Panc1 (cell line): ENCODE data around the gene HNF4A. TPM values are rescaled to one million over a fixed set of nuclear protein-coding genes. Genes with fewer than 3 reads are reported as not detected.

Experiments used
- ATAC-seq: fragments of 200-7000 bp; cut with Tn5 transposase; 2 replicates; pipeline ENCODE4 v1.9.1; 2020; ENCODE audit warnings: mild to moderate bottlenecking, moderate library complexity
- BruUV-seq: library from RNA; stranded (reverse); fragments of 400-500 nt; replicated peaks from 2 replicates; lab custom pipeline; 2021; lab: Mats Ljungman, UMichigan
- CTCF ChIA-PET: fragments of 300-600 bp; sonication (Branson Sonifier 250); formaldehyde crosslinking; loops from one replicate; lab custom pipeline; 2022; ENCODE audit warnings: antibody characterized with exemption; lab: Charles Lee
- POLR2A ChIA-PET: fragments of 300-600 bp; sonication (Branson Sonifier 250); formaldehyde crosslinking; loops from one replicate; lab custom pipeline; 2022; ENCODE audit warnings: antibody characterized with exemption; lab: Charles Lee
- DNase-seq: peaks from one replicate; pipeline ENCODE4 v3.0.0-alpha.2; 2010; ENCODE audit warnings: low read depth, low spot score
- H3K27ac ChIP-seq: 2 replicates; pipeline ENCODE4 v1.5.1; 2011; ENCODE audit warnings: mild to moderate bottlenecking, low read length, inconsistent platforms
- H3K27me3 ChIP-seq: fragments of 200-500 bp; sonication (Bioruptor generic); 2 replicates; pipeline ENCODE4 v1.6.0; 2014; ENCODE audit warnings: low read length, inconsistent platforms; ENCODE audit not compliant: control insufficient read depth, insufficient read depth
- H3K36me3 ChIP-seq: fragments of 200-500 bp; sonication (Bioruptor generic); 2 replicates; pipeline ENCODE4 v1.5.1; 2014; ENCODE audit warnings: inconsistent platforms, mild to moderate bottlenecking, low read length, moderate library complexity; ENCODE audit not compliant: control insufficient read depth, insufficient read depth
- H3K4me1 ChIP-seq: 2 replicates; pipeline ENCODE4 v1.5.1; 2011; ENCODE audit warnings: inconsistent platforms, mild to moderate bottlenecking, low read length, moderate library complexity; ENCODE audit not compliant: control insufficient read depth, insufficient read depth
- H3K4me3 ChIP-seq, 2 experiments: 2 replicates each; pipeline ENCODE4 v1.5.1; 2011 to 2012; ENCODE audit warnings: low read depth in 2 of 2, low read length in 2 of 2, mild to moderate bottlenecking in 2 of 2, inconsistent platforms in 1 of 2, moderate library complexity in 1 of 2
- H3K9me3 ChIP-seq: fragments of 200-500 bp; sonication (Bioruptor generic); 2 replicates; pipeline ENCODE4 v1.5.1; 2014; ENCODE audit warnings: low read depth, mild to moderate bottlenecking, inconsistent platforms, low read length, moderate library complexity; ENCODE audit not compliant: control insufficient read depth, insufficient read depth
- POLR2AphosphoS5 ChIP-seq: IDR thresholded peaks from 2 replicates; pipeline ENCODE4 v1.6.1; 2012; ENCODE audit warnings: mild to moderate bottlenecking, low read depth, low read length, moderate library complexity
- SIN3A ChIP-seq: IDR thresholded peaks from 2 replicates; pipeline ENCODE4 v1.6.1; 2012; ENCODE audit warnings: low read depth, mild to moderate bottlenecking, low read length, moderate library complexity, borderline replicate concordance; ENCODE audit not compliant: insufficient read depth
- TCF7L2 ChIP-seq: IDR thresholded peaks from 2 replicates; pipeline ENCODE4 v1.6.1; 2011; ENCODE audit warnings: mild to moderate bottlenecking, low read depth, low read length, inconsistent platforms
- in situ Hi-C: cut with HindIII; loops from 2 replicates; pipeline ENCODE4 v1.10.0; 2016; ENCODE audit warnings: low sequenced_read_pairs, low pct_unique_long_range_greater_than_20kb
- intact Hi-C: fragments of 100-400 bp; cut with micrococcal nuclease; formaldehyde crosslinking; loops from one replicate; pipeline ENCODE4 v1.10.0; 2022; ENCODE audit not compliant: unreplicated experiment
- total RNA-seq: library from RNA; stranded (reverse); gene quantifications from one replicate; pipeline ENCODE4 v1.2.1, GENCODE V29; 2021; ENCODE audit not compliant: unreplicated experiment
- TF ChIP-seq, protein P1 (sequence below): fragments of 450-650 bp; IDR thresholded peaks from 2 replicates; pipeline ENCODE4 v1.5.1; 2017; ENCODE audit warnings: mild to moderate bottlenecking
- TF ChIP-seq, protein P2 (sequence below), 2 experiments: IDR thresholded peaks; 2 replicates each; pipeline ENCODE4 v1.6.1; 2011 to 2012; ENCODE audit warnings: low read depth in 2 of 2, control low read depth in 1 of 2, low read length in 1 of 2, mild to moderate bottlenecking in 1 of 2, moderate library complexity in 1 of 2; ENCODE audit not compliant: insufficient read depth in 1 of 2

Gene HNF4A
- total RNA-seq, 1 experiment from 2014 or later = 0.28 TPM

DNA sequence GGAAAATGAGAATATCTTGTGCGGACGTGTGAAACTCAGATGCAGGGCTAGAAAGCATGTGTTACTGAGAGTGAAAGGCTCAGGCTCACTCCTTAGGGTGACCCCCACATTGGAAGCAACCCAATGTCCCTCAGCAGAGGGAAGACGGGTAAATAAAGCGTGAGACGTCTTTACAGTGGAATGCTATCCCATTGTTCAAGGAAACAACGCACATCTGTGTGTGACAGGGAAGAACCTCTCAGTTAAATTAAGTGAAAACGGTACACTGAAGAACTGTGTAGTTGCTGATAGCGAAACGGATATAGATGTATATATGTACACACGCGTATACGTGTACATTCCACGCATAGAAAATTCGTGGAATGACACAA is 839 bp downstream of the HNF4A start:
- H3K4me1 ChIP-seq = no peaks in the 10 kb centered on the region
- H3K36me3 ChIP-seq = no peaks in the 10 kb centered on the region
- no TSS peak for BruUV-seq
- no peak for ATAC-seq
- in situ Hi-C loops (no loop called here), intact Hi-C loops (no loop called here)
- no peak overlapping the region for H3K27ac ChIP-seq
- no peak for TF ChIP-seq POLR2AphosphoS5
- TF ChIP-seq, protein P1, sequence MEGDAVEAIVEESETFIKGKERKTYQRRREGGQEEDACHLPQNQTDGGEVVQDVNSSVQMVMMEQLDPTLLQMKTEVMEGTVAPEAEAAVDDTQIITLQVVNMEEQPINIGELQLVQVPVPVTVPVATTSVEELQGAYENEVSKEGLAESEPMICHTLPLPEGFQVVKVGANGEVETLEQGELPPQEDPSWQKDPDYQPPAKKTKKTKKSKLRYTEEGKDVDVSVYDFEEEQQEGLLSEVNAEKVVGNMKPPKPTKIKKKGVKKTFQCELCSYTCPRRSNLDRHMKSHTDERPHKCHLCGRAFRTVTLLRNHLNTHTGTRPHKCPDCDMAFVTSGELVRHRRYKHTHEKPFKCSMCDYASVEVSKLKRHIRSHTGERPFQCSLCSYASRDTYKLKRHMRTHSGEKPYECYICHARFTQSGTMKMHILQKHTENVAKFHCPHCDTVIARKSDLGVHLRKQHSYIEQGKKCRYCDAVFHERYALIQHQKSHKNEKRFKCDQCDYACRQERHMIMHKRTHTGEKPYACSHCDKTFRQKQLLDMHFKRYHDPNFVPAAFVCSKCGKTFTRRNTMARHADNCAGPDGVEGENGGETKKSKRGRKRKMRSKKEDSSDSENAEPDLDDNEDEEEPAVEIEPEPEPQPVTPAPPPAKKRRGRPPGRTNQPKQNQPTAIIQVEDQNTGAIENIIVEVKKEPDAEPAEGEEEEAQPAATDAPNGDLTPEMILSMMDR = no peak
- TF ChIP-seq SIN3A = no peak
- TF ChIP-seq, protein P2, sequence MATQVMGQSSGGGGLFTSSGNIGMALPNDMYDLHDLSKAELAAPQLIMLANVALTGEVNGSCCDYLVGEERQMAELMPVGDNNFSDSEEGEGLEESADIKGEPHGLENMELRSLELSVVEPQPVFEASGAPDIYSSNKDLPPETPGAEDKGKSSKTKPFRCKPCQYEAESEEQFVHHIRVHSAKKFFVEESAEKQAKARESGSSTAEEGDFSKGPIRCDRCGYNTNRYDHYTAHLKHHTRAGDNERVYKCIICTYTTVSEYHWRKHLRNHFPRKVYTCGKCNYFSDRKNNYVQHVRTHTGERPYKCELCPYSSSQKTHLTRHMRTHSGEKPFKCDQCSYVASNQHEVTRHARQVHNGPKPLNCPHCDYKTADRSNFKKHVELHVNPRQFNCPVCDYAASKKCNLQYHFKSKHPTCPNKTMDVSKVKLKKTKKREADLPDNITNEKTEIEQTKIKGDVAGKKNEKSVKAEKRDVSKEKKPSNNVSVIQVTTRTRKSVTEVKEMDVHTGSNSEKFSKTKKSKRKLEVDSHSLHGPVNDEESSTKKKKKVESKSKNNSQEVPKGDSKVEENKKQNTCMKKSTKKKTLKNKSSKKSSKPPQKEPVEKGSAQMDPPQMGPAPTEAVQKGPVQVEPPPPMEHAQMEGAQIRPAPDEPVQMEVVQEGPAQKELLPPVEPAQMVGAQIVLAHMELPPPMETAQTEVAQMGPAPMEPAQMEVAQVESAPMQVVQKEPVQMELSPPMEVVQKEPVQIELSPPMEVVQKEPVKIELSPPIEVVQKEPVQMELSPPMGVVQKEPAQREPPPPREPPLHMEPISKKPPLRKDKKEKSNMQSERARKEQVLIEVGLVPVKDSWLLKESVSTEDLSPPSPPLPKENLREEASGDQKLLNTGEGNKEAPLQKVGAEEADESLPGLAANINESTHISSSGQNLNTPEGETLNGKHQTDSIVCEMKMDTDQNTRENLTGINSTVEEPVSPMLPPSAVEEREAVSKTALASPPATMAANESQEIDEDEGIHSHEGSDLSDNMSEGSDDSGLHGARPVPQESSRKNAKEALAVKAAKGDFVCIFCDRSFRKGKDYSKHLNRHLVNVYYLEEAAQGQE (IDR thresholded peaks at IDR 0.05; ENCODE audit: insufficient read depth in 1 of 2, low read depth in 2 of 2, low read length in 1 of 2) = no peak
- TF ChIP-seq TCF7L2 = no peak
- no peaks in the 10 kb centered on the region; the same call in 1 of the 2 replicates for H3K27me3 ChIP-seq
- ChIA-PET CTCF (no interaction called here), POLR2A (no interaction called here)
- H3K9me3 ChIP-seq = no peaks in the 10 kb centered on the region
- H3K4me3 ChIP-seq = no peak overlapping the region
- DNase-seq = no peak

- CTCF ChIA-PET = no interaction called here
- Histone ChIP-seq H3K36me3 (no peaks in the 10 kb centered on the region), H3K4me1 (no peaks in the 10 kb centered on the region), H3K27ac (no peak overlapping the region), H3K27me3 (no peaks in the 10 kb centered on the region; the same call in 1 of the 2 replicates), H3K4me3 (no peak overlapping the region), H3K9me3 (no peaks in the 10 kb centered on the region)
- BruUV-seq = no TSS peak
- TF ChIP-seq, protein P1 = no peak
- TF ChIP-seq SIN3A (no peak), POLR2AphosphoS5 (no peak)
- TF ChIP-seq, protein P2 (IDR thresholded peaks at IDR 0.05; ENCODE audit: insufficient read depth in 1 of 2, low read depth in 2 of 2, low read length in 1 of 2) = no peak
- in situ Hi-C loops = no loop called here
- intact Hi-C loops = no loop called here
- ATAC-seq (no peak), DNase-seq (no peak)
- POLR2A ChIA-PET = no interaction called here
These were observed 1.5 kb downstream of the HNF4A start for GRCh38 chr20:44357020-44357419.
